ENCODE measurements around the gene PIGC.

GRCh38 chr1:172393354-172393753 lies 50.5 kb downstream of the PIGC start:
- TF ChIP-seq, protein P1, sequence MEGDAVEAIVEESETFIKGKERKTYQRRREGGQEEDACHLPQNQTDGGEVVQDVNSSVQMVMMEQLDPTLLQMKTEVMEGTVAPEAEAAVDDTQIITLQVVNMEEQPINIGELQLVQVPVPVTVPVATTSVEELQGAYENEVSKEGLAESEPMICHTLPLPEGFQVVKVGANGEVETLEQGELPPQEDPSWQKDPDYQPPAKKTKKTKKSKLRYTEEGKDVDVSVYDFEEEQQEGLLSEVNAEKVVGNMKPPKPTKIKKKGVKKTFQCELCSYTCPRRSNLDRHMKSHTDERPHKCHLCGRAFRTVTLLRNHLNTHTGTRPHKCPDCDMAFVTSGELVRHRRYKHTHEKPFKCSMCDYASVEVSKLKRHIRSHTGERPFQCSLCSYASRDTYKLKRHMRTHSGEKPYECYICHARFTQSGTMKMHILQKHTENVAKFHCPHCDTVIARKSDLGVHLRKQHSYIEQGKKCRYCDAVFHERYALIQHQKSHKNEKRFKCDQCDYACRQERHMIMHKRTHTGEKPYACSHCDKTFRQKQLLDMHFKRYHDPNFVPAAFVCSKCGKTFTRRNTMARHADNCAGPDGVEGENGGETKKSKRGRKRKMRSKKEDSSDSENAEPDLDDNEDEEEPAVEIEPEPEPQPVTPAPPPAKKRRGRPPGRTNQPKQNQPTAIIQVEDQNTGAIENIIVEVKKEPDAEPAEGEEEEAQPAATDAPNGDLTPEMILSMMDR (IDR thresholded peaks at IDR 0.05): no peak
- no peak for TF ChIP-seq POLR2A (IDR thresholded peaks at IDR 0.05)
